ENCODE results near the gene C5. TPM values are rescaled to one million over a fixed set of nuclear protein-coding genes. Genes with fewer than 3 reads are reported as not detected.
A peak's percentile ranks its signal among the peaks of the same experiment; 100 is the strongest.

Gene C5
- total and polyA plus RNA-seq, 2 donors from 2014 or later, result 3.5 to 4.6 TPM

DNA sequence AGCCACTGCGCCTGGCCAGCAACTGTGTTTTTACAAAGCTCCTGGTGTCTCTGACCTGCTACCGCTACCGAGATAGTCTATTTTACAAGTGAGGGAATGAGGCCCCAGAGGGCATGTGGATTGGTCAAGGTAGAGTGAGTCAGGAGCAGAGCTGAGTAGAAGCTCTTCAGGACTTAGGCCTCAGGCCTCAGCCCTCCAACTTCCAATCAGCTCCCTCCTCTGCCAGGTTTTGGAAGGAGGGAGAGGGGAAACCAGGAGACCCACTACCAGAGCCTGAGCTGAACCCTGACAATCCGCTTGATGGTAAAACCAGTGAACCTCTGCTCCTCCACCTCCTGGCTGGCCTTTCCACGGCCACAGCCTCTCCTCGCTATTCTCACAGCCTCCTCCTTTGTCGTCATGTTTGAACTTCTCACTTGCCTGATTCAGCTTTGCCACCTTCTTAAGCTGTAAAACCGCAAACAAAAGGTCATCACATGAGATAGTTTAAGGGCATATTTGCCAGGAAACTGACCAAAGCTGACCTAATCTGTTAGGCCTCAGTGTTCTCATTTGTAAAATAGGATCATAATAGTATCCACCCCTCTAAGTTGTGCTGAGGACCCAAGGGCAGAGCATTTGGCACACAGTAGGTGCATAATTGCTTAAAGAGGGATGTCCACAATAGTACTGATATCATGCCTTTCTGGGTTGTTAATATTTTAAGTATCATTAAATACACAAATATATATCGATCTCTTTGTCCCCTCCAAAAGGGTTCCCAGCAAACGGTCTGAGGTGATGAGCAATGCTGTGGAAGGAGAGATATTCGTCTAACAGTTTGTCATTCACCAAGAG, 125.2 kb downstream of the C5 start:
- H3K9ac ChIP-seq (ENCODE audit: low read length in 3 of 3), result no peak overlapping the region
- H3K9me3 ChIP-seq (ENCODE audit: control insufficient read depth in 2 of 3, insufficient read depth in 1 of 3, low read length in 3 of 3), result no peaks in the 10 kb centered on the region
- H3K4me1 ChIP-seq (ENCODE audit: control insufficient read depth in 2 of 3, insufficient read depth in 2 of 3, low read depth in 1 of 3, low read length in 3 of 3), result peaks cover 0 to 4% (median 0%) of the 10 kb centered on the region in 3 donors
- no peak overlapping the region for H3K4me3 ChIP-seq (ENCODE audit: low read length in 3 of 3)
- TF ChIP-seq CTCF (IDR thresholded peaks at IDR 0.05; ENCODE audit: borderline replicate concordance, extremely low read depth, insufficient read depth), result no peak
- intact Hi-C loops (cut with DNase I), result no loop called here
- H3K36me3 ChIP-seq (ENCODE audit: control insufficient read depth in 2 of 3, insufficient read depth in 3 of 3, low read length in 3 of 3), result no peaks in the 10 kb centered on the region
- H3K27ac ChIP-seq (ENCODE audit: low read depth in 2 of 2, low read length in 2 of 2), result peak overlapping the region in 1 of 2 donors; percentile 18
- FAIRE-seq (no peak), DNase-seq (no peak)
- no peaks in the 10 kb centered on the region for H3K27me3 ChIP-seq (ENCODE audit: control insufficient read depth, insufficient read depth, low read length)

- Histone ChIP-seq H3K27me3 (ENCODE audit: control insufficient read depth, insufficient read depth, low read length) (no peaks in the 10 kb centered on the region), H3K4me1 (ENCODE audit: control insufficient read depth in 2 of 3, insufficient read depth in 2 of 3, low read depth in 1 of 3, low read length in 3 of 3) (peaks cover 0 to 9% (median 0%) of the 10 kb centered on the region in 3 donors), H3K9ac (ENCODE audit: low read length in 3 of 3) (no peak overlapping the region), H3K36me3 (ENCODE audit: control insufficient read depth in 2 of 3, insufficient read depth in 3 of 3, low read length in 3 of 3) (no peaks in the 10 kb centered on the region), H3K9me3 (ENCODE audit: control insufficient read depth in 2 of 3, insufficient read depth in 1 of 3, low read length in 3 of 3) (no peaks in the 10 kb centered on the region), H3K27ac (ENCODE audit: low read depth in 2 of 2, low read length in 2 of 2) (no peak overlapping the region), H3K4me3 (ENCODE audit: low read length in 3 of 3) (peak overlapping the region in 1 of 3 donors; percentile 3)
- no peak for TF ChIP-seq CTCF (IDR thresholded peaks at IDR 0.05; ENCODE audit: borderline replicate concordance, extremely low read depth, insufficient read depth)
- no peak for FAIRE-seq
- intact Hi-C loops (cut with DNase I), result no loop called here
- no peak for DNase-seq
These were observed 126.3 kb downstream of the C5 start for GRCh38 chr9:120923620-120924328.

- TF ChIP-seq CTCF (IDR thresholded peaks at IDR 0.05; ENCODE audit: borderline replicate concordance, extremely low read depth, insufficient read depth), result no peak
- no peak overlapping the region for H3K27ac ChIP-seq (ENCODE audit: low read depth in 2 of 2, low read length in 2 of 2)
- H3K36me3 ChIP-seq (ENCODE audit: control insufficient read depth in 2 of 3, insufficient read depth in 3 of 3, low read length in 3 of 3), result no peaks in the 10 kb centered on the region
- peaks cover 0 to 8% (median 0%) of the 10 kb centered on the region in 3 donors for H3K4me1 ChIP-seq (ENCODE audit: control insufficient read depth in 2 of 3, insufficient read depth in 2 of 3, low read depth in 1 of 3, low read length in 3 of 3)
- intact Hi-C loops (cut with DNase I), result no loop called here
- no peaks in the 10 kb centered on the region for H3K27me3 ChIP-seq (ENCODE audit: control insufficient read depth, insufficient read depth, low read length)
- DNase-seq, result no peak
- no peak overlapping the region for H3K4me3 ChIP-seq (ENCODE audit: low read length in 3 of 3)
- H3K9me3 ChIP-seq (ENCODE audit: control insufficient read depth in 2 of 3, insufficient read depth in 1 of 3, low read length in 3 of 3), result no peaks in the 10 kb centered on the region
- no peak overlapping the region for H3K9ac ChIP-seq (ENCODE audit: low read length in 3 of 3)
- FAIRE-seq, result no peak
These were observed 127.5 kb downstream of the C5 start for GRCh38 chr9:120922404-120923195.

Measured in kidney (tissue), 14 donors.